GM10266 (cell line): ENCODE data around the gene GPR18.
"Not testable (repeated sequence)": the region's sequence is repeated elsewhere in the genome, so short reads cannot be mapped to it uniquely, and the experiment has no call there.

ENCODE experiments used
- DNase-seq: peaks from one replicate; pipeline ENCODE4 v3.0.0; 2012; ENCODE audit errors: extremely low spot score
- CTCF ChIP-seq: IDR thresholded peaks from 2 replicates; pipeline ENCODE4 v1.5.1; 2012; ENCODE audit warnings: mild to moderate bottlenecking, low read depth; ENCODE audit not compliant: control insufficient read depth, insufficient read depth; ENCODE audit errors: missing control alignments

Gene GPR18

GRCh38 chr13:99250982-99251825 lies 7.0 kb downstream of the GPR18 start:
- TF ChIP-seq CTCF: no peak
- no peak for DNase-seq

GRCh38 chr13:99249606-99250005 lies 8.6 kb downstream of the GPR18 start:
- not testable (repeated sequence) for DNase-seq

GRCh38 chr13:99249178-99249577 lies 9.0 kb downstream of the GPR18 start:
- DNase-seq: not testable (repeated sequence)

- no peak for DNase-seq
- no peak for TF ChIP-seq CTCF
These were observed 12.1 kb downstream of the GPR18 start for GRCh38 chr13:99246100-99246499.

GRCh38 chr13:99237981-99238662 lies 20.1 kb downstream of the GPR18 start:
- TF ChIP-seq CTCF: no peak
- DNase-seq: no peak

- DNase-seq: no peak
- no peak for TF ChIP-seq CTCF
These were observed 26.5 kb downstream of the GPR18 start for GRCh38 chr13:99231721-99232120.

GRCh38 chr13:99230991-99231390 lies 27.2 kb downstream of the GPR18 start:
- no peak for DNase-seq
- TF ChIP-seq CTCF: no peak

GRCh38 chr13:99230588-99230987 lies 27.6 kb downstream of the GPR18 start:
- DNase-seq: not testable (repeated sequence)
